Measurements from ENCODE around the gene DAB2.

The DAB2 gene

DNA sequence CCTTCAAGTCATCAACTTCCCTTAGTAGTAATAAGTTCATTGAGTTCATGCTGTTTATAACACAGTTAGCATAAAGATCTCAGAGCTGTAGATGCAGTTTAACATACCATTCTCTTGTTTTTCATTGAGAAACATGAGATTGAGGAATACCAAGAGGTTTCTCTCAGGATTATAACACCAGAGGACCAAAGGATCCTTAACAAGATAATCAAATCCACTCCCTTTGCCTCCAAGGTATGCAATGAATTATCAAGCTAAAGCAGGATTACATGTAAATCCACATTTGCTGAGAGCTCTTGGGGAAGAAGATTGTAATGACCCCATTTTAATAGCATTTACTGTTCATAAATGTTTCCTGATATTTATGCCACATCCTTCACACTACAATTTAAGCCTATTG is 35.1 kb upstream of the DAB2 start:
- in situ Hi-C loops (cut with HindIII; ENCODE audit: low pct_unique_long_range_greater_than_20kb, low sequenced_read_pairs): no loop called here
- DNase-seq (ENCODE audit: low read depth in 1 of 2, low spot score in 1 of 2): no peak
- no peak for TF ChIP-seq JUND (IDR thresholded peaks at IDR 0.05; ENCODE audit: low read depth)

DNA sequence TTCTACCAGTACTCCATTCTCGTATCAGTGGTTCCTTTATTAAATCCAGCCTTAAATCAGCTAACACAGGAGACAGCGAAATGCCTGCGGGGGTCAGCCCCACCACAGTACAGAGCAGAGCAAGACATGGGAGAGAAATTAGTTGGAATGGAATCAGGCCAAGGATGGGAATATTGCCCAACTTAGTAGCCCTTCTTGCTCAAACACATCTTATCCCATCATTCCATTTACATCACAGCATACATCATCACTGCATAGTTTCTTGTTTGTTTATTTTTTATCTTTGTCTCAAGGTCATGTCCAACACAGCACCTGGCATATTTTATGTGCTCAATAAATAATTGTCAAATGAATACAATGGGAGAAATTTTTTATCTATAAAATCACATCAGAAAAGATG is 34.3 kb upstream of the DAB2 start:
- DNase-seq (ENCODE audit: low read depth in 1 of 2, low spot score in 1 of 2): no peak
- no peak for TF ChIP-seq JUND (IDR thresholded peaks at IDR 0.05; ENCODE audit: low read depth)
- in situ Hi-C loops (cut with HindIII; ENCODE audit: low pct_unique_long_range_greater_than_20kb, low sequenced_read_pairs): no loop called here

- in situ Hi-C loops (cut with HindIII; ENCODE audit: low pct_unique_long_range_greater_than_20kb, low sequenced_read_pairs): no loop called here
- DNase-seq (ENCODE audit: low read depth in 1 of 2, low spot score in 1 of 2): no peak
- TF ChIP-seq JUND (IDR thresholded peaks at IDR 0.05; ENCODE audit: low read depth): no peak
These were observed 30.9 kb upstream of the DAB2 start for GRCh38 chr5:39455645-39456044.

DNA sequence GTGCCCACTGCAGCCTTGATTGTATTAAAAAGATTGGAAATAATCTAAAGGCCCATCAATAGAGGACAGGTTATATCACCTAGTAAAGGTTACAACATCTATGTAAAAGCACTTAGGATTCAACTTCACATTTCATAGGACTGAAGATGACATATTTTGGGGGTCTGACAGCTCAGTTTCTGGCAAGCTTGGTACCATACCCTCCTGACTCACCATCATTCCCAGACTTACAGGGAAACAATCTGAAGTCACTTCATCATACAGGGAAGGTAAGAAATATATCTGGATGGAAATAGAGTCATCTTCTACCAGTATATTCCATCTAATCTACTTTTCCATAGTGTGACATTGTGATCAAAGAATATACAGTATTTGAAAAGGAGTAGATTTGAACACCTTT is 28.8 kb upstream of the DAB2 start:
- in situ Hi-C loops (cut with HindIII; ENCODE audit: low pct_unique_long_range_greater_than_20kb, low sequenced_read_pairs): no loop called here
- DNase-seq (ENCODE audit: low read depth in 1 of 2, low spot score in 1 of 2): no peak
- no peak for TF ChIP-seq JUND (IDR thresholded peaks at IDR 0.05; ENCODE audit: low read depth)

DNA sequence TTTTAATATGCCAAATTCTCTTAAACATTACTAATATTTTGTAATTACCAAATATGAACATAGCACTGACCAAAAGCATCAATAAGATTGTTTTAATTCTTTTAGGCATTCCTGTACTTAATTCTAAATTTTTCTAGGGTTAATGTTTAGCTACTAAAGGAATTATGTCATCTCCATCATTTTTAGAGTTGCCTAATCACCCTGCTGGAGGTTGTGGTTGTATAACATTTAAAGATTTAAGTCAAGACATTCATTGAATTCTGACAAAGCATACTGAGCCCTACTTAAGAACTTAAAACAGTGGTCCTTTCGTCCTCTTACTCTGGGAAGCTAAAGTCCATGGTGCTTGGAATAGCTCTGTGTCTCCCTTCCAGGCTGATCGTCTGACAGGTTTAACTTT is 28.1 kb upstream of the DAB2 start:
- no peak for DNase-seq (ENCODE audit: low read depth in 1 of 2, low spot score in 1 of 2)
- TF ChIP-seq JUND (IDR thresholded peaks at IDR 0.05; ENCODE audit: low read depth): no peak
- in situ Hi-C loops (cut with HindIII; ENCODE audit: low pct_unique_long_range_greater_than_20kb, low sequenced_read_pairs): no loop called here

DNA sequence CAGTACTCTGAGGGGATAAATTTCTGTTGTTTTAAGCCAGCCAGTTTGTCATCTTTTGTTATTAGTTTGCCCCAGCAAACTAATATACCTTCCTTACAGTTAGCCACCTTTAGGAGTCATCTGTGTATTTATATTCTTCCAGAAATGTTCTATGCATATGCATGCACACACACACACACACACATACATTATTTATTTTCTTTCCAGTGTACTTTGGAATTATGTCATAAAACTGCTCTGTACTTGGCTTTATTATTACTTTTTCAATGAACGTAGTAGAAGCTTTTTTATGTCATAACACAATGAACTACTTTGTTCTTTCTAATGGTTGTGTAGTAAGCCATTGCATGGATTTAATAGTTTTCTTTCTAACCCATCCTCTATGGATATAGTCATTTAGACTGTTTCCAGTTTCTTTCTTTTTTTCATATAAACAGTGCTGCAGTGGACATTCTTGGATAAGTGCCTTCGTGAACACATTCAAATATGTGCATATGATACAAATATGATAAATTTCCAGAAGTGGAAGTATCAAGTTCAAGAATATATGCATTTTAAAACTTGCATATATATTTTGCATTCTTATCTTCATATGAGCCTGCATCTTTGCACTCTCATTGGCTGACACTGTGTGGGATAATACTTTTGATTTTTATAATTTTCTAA is 26.6 kb upstream of the DAB2 start:
- DNase-seq (ENCODE audit: low read depth in 1 of 2, low spot score in 1 of 2): no peak
- in situ Hi-C loops (cut with HindIII; ENCODE audit: low pct_unique_long_range_greater_than_20kb, low sequenced_read_pairs): no loop called here
- no peak for TF ChIP-seq JUND (IDR thresholded peaks at IDR 0.05; ENCODE audit: low read depth)

DNA sequence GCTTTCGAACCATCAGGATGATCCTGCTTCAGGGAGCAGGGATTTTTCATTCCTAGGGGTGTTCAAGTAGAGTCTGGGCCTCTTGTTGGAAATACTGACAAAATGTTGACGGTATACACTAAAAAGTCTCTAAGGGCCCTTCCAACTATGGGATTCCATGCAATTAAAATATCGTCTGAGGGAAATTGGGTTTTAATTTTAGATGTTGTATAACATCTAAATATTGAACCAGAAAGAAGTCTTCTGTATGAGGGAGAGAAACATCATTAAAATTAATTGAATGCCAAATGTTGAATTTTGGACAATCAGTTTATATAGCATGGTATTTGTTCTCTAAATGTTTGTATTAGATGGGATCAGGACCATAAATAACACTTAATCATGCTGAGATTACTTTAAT is 25.7 kb upstream of the DAB2 start:
- in situ Hi-C loops (cut with HindIII; ENCODE audit: low pct_unique_long_range_greater_than_20kb, low sequenced_read_pairs): no loop called here
- no peak for TF ChIP-seq JUND (IDR thresholded peaks at IDR 0.05; ENCODE audit: low read depth)
- no peak for DNase-seq (ENCODE audit: low read depth in 1 of 2, low spot score in 1 of 2)

DNA sequence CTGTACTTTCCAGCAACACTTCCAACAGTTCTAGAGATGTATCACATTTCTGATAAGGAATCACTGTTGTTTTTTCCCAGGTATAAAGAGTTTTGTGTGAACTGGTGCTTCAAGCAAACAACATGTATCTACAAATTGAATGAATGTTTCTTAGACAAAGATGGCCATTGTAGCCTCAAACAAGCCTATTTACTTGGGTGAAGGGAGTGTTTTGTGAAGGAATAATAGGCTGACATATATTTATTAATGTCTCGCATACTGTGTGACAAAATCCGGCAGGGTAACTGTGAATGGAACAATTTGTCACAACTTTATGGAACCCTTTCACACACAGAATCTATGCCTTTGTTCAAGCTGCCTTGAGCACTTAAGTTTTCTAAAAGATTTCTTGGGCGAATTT is 24.8 kb upstream of the DAB2 start:
- DNase-seq (ENCODE audit: low read depth in 1 of 2, low spot score in 1 of 2): no peak
- in situ Hi-C loops (cut with HindIII; ENCODE audit: low pct_unique_long_range_greater_than_20kb, low sequenced_read_pairs): no loop called here
- TF ChIP-seq JUND (IDR thresholded peaks at IDR 0.05; ENCODE audit: low read depth): no peak

DNA sequence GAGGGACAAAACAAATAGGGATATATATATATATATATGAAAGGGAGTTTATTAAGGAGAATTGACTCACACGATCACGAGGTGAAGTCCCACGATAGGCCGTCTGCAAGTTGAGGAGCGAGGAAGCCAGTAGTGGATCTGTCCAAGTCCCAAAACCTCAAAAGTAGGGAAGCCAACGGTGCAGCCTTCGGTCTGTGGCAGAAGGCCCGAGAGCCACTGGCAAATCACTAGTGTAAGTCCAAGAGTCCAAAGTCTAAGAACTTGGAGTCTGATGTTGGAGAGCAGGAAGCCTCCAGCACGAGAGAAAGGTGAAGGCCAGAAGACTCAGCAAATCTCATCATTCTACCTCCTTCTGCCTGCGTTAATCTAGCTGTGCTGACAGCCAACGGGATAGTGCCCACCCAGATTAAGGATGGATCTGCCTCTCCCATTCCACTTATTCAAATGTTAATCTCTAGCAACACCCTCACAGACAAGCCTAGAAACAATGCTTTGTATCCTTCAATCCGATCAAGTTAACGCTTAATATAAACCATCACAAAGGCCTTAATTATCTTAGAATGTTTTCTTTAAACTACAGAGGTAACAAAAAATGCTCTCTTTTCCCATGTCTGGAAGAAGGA is 23.8 kb upstream of the DAB2 start:
- in situ Hi-C loops (cut with HindIII; ENCODE audit: low pct_unique_long_range_greater_than_20kb, low sequenced_read_pairs): no loop called here
- DNase-seq (ENCODE audit: low read depth in 1 of 2, low spot score in 1 of 2): no peak
- no peak for TF ChIP-seq JUND (IDR thresholded peaks at IDR 0.05; ENCODE audit: low read depth)

DNA sequence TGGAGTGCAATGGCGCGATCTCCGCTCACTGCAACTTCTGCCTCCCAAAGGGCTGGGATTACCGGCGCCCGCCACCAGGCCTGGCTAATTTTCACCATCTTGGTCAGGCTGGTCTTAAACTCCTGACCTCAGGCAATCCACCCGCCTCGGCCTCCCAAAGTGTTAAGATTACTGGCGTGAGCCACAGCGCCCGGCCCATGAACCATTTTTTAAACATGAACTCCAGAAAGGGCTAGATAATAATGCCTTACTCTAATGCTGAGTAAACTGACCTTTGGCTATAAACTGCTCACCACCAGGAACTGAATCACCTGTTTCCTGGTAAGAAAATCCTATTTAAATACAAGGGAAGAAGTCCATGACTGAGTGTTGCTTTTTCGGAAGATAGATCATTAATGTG is 23.2 kb upstream of the DAB2 start:
- in situ Hi-C loops (cut with HindIII; ENCODE audit: low pct_unique_long_range_greater_than_20kb, low sequenced_read_pairs): no loop called here
- DNase-seq (ENCODE audit: low read depth in 1 of 2, low spot score in 1 of 2): peak in 1 of 2 experiments; percentile 5
- TF ChIP-seq JUND (IDR thresholded peaks at IDR 0.05; ENCODE audit: low read depth): no peak

- in situ Hi-C loops (cut with HindIII; ENCODE audit: low pct_unique_long_range_greater_than_20kb, low sequenced_read_pairs): no loop called here
- no peak for TF ChIP-seq JUND (IDR thresholded peaks at IDR 0.05; ENCODE audit: low read depth)
- no peak for DNase-seq (ENCODE audit: low read depth in 1 of 2, low spot score in 1 of 2)
These were observed 22.3 kb upstream of the DAB2 start for GRCh38 chr5:39447059-39447458.

DNA sequence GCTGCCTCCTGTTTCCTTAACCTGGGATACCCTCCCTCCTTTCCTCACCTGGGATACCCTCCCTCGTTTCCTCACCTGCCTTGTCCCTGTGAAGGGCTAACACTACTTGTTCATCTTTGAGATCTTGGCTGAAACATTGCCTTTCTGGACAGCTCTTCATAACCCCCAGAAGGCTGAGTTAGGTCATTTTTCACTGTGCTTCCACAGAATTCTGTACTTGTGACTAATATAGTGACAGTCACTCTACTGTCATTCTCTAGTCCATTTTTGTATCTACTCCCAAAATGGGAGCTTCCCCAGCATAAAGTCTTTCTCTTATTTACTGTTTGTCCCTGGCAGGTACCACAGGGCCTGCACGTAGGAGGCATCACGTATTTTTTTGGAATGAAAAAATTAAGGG is 21.5 kb upstream of the DAB2 start:
- no peak for TF ChIP-seq JUND (IDR thresholded peaks at IDR 0.05; ENCODE audit: low read depth)
- in situ Hi-C loops (cut with HindIII; ENCODE audit: low pct_unique_long_range_greater_than_20kb, low sequenced_read_pairs): no loop called here
- DNase-seq (ENCODE audit: low read depth in 1 of 2, low spot score in 1 of 2): no peak

GRCh38 chr5:39443911-39444310 is 19.1 kb upstream of the DAB2 start:
- no peak for TF ChIP-seq JUND (IDR thresholded peaks at IDR 0.05; ENCODE audit: low read depth)
- DNase-seq (ENCODE audit: low read depth in 1 of 2, low spot score in 1 of 2): no peak
- in situ Hi-C loops (cut with HindIII; ENCODE audit: low pct_unique_long_range_greater_than_20kb, low sequenced_read_pairs): no loop called here

DNA sequence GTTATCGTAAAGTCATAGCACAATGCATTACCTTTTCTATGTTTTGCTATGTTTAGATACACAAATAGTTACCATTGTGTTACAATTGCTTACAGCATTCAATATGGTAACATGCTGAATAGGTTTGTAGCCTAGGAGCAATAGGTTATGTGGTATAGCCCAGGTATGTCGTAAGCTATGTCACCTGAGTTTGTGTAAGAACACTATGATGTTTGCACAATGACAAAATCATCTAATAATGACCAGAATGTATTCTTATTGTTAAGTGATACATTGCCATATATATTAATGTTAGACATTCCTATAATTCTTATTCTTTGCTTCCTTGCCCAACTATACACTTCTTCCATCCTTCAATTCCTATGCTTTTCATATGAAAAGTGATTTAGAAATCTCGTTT is 18.2 kb upstream of the DAB2 start:
- no peak for DNase-seq (ENCODE audit: low read depth in 1 of 2, low spot score in 1 of 2)
- TF ChIP-seq JUND (IDR thresholded peaks at IDR 0.05; ENCODE audit: low read depth): no peak
- in situ Hi-C loops (cut with HindIII; ENCODE audit: low pct_unique_long_range_greater_than_20kb, low sequenced_read_pairs): no loop called here

Data from T47D (cell line).